Esophagus muscularis mucosa (tissue), 4 donors: ENCODE data around the gene MYLK. TPM values are rescaled to one million over a fixed set of nuclear protein-coding genes. Genes with fewer than 3 reads are reported as not detected.
A peak's percentile ranks its signal among the peaks of the same experiment; 100 is the strongest.

ENCODE experiments used
- DNase-seq: peaks from one replicate; pipeline ENCODE4 v3.0.0-alpha.2; 2017; ENCODE audit errors: extremely low spot score
- H3K27ac ChIP-seq, 4 donors: fragments of 200-600 bp; sonication (generic); replicated peaks in 1 of 4; 1 replicate in 3 of 4; 2 replicates in 1 of 4; pipeline ENCODE4 v1.5.1; 2016 to 2019; ENCODE audit warnings: mild to moderate bottlenecking in 1 of 4
- H3K27me3 ChIP-seq, 4 donors: fragments of 200-600 bp; sonication (generic); one replicate each; pipeline versions ENCODE4 v1.5.1 to v1.6.0; 2016 to 2019
- H3K36me3 ChIP-seq, 4 donors: fragments of 200-600 bp; sonication (generic); one replicate each; pipeline ENCODE4 v1.5.1; 2016 to 2019
- H3K4me1 ChIP-seq, 4 donors: fragments of 200-600 bp; sonication (generic); one replicate each; pipeline ENCODE4 v1.5.1; 2016 to 2019
- H3K4me3 ChIP-seq, 4 donors: fragments of 200-600 bp; sonication (generic); 1 replicate in 2 of 4; 2 replicates in 2 of 4; pipeline ENCODE4 v1.5.1; 2016 to 2019; ENCODE audit warnings: mild to moderate bottlenecking in 4 of 4, moderate library complexity in 1 of 4
- H3K9me3 ChIP-seq, 4 donors: fragments of 200-600 bp; sonication (generic); 1 replicate in 3 of 4; 2 replicates in 1 of 4; pipeline ENCODE4 v1.5.1; 2016 to 2019
- CTCF ChIP-seq, 3 experiments: fragments of 200-600 bp in 2 of 3; fragments of 450-650 bp in 1 of 3; sonication (generic) in 2 of 3; IDR thresholded peaks; one replicate each; pipeline ENCODE4 v1.5.1; 2017 to 2019; ENCODE audit warnings: antibody characterized with exemption in 3 of 3, mild to moderate bottlenecking in 2 of 3, moderate library complexity in 1 of 3
- EP300 ChIP-seq: sonication (generic); formaldehyde crosslinking; IDR thresholded peaks from one replicate; pipeline ENCODE4 v1.6.1; 2017; ENCODE audit warnings: antibody characterized with exemption
- POLR2A ChIP-seq: fragments of 450-650 bp; IDR thresholded peaks from one replicate; pipeline ENCODE4 v1.6.1; 2017; ENCODE audit warnings: antibody characterized with exemption, moderate library complexity, mild to moderate bottlenecking, low read depth
- POLR2AphosphoS5 ChIP-seq, 2 donors: sonication (generic); formaldehyde crosslinking; IDR thresholded peaks; one replicate each; pipeline ENCODE4 v1.6.1; 2017; ENCODE audit warnings: antibody characterized with exemption in 2 of 2
- WGBS: methylation state at CpG from one replicate; pipeline ENCODE4 v1.1.5; 2018; 5-methylcytosine and 5-hydroxymethylcytosine counted together
- intact Hi-C: fragments of 100-400 bp; cut with DNase I; formaldehyde crosslinking; loops from one replicate; pipeline ENCODE4 v1.15.1; 2023
- total RNA-seq, 4 donors: library from RNA; depleted of rRNA; stranded (reverse); fragments of >200 nt; gene quantifications; one replicate each; pipeline versions ENCODE4 v1.1.0 to v1.2.1, GENCODE V29; 2016

Gene MYLK
- total RNA-seq, 4 donors from 2014 or later = 1,983 to 3,208 (median 2,554) TPM

GRCh38 chr3:123663977-123664376, 220.2 kb downstream of the MYLK start:
- Histone ChIP-seq H3K27ac (peak overlapping the region; percentile 94 to 97 (median 96)), H3K4me1 (peaks cover 54 to 100% (median 100%) of the 10 kb centered on the region in 4 donors), H3K4me3 (no peak overlapping the region), H3K36me3 (peaks cover 0 to 56% (median 35%) of the 10 kb centered on the region in 4 donors), H3K27me3 (no peaks in the 10 kb centered on the region), H3K9me3 (no peaks in the 10 kb centered on the region)
- WGBS = 60% methylated on average over 1 of the region's 9 CpGs
- no peak for DNase-seq
- intact Hi-C loops = no loop called here
- peak; percentile 16 to 25 for TF ChIP-seq POLR2AphosphoS5 (IDR thresholded peaks at IDR 0.05)
- TF ChIP-seq EP300 = no peak
- TF ChIP-seq POLR2A = no peak
- no peak for TF ChIP-seq CTCF (IDR thresholded peaks at IDR 0.05)

- TF ChIP-seq CTCF (IDR thresholded peaks at IDR 0.05) (no peak), POLR2AphosphoS5 (IDR thresholded peaks at IDR 0.05) (peak; percentile 37 to 54), EP300 (peak; percentile 74)
- H3K36me3 ChIP-seq = peaks cover 0 to 54% (median 33%) of the 10 kb centered on the region in 4 donors
Observed at GRCh38 chr3:123661973-123662372, 222.2 kb downstream of the MYLK start.

GRCh38 chr3:123660900-123661299, 223.2 kb downstream of the MYLK start:
- H3K4me3 ChIP-seq = no peak overlapping the region
- peak; percentile 97 for DNase-seq
- peak; percentile 76 for TF ChIP-seq EP300
- no peak for TF ChIP-seq CTCF (IDR thresholded peaks at IDR 0.05)
- TF ChIP-seq POLR2AphosphoS5 (IDR thresholded peaks at IDR 0.05) = peak; percentile 91 to 92
- H3K9me3 ChIP-seq = no peaks in the 10 kb centered on the region
- peak overlapping the region; percentile 94 to 97 (median 96) for H3K27ac ChIP-seq
- intact Hi-C loops = no loop called here
- peaks cover 0 to 54% (median 29%) of the 10 kb centered on the region in 4 donors for H3K36me3 ChIP-seq
- no peaks in the 10 kb centered on the region for H3K27me3 ChIP-seq
- 22% methylated on average over 7 of the region's 9 CpGs for WGBS
- H3K4me1 ChIP-seq = peaks cover 60 to 100% (median 100%) of the 10 kb centered on the region in 4 donors

More at GRCh38 chr3:123661973-123662372, 222.2 kb downstream of the MYLK start:
- H3K4me3 ChIP-seq = no peak overlapping the region
- H3K4me1 ChIP-seq = peaks cover 58 to 100% (median 100%) of the 10 kb centered on the region in 4 donors
- peak overlapping the region; percentile 94 to 97 (median 96) for H3K27ac ChIP-seq
- H3K9me3 ChIP-seq = no peaks in the 10 kb centered on the region
- WGBS = 33% methylated on average over 1 of the region's 1 CpG
- intact Hi-C loops = no loop called here
- DNase-seq = no peak
- H3K27me3 ChIP-seq = no peaks in the 10 kb centered on the region

GRCh38 chr3:123660141-123660675, 223.9 kb downstream of the MYLK start:
- H3K27me3 ChIP-seq = no peaks in the 10 kb centered on the region

More at GRCh38 chr3:123660141-123660675, 223.9 kb downstream of the MYLK start:
- TF ChIP-seq POLR2A (no peak), EP300 (no peak), POLR2AphosphoS5 (IDR thresholded peaks at IDR 0.05) (no peak), CTCF (IDR thresholded peaks at IDR 0.05) (no peak)
- intact Hi-C loops = no loop called here
- Histone ChIP-seq H3K4me3 (no peak overlapping the region), H3K36me3 (peaks cover 0 to 54% (median 29%) of the 10 kb centered on the region in 4 donors), H3K27ac (peak overlapping the region; percentile 94 to 97 (median 96)), H3K4me1 (peaks cover 62 to 100% (median 100%) of the 10 kb centered on the region in 4 donors), H3K9me3 (no peaks in the 10 kb centered on the region)
- WGBS = 38% methylated on average over 3 of the region's 3 CpGs
- no peak for DNase-seq
